NCI-H1417 (cell line): ENCODE measurements around the gene ABCD1.
A peak's percentile ranks its signal among the peaks of the same experiment; 100 is the strongest.
"Not testable (repeated sequence)": the region's sequence is repeated elsewhere in the genome, so short reads cannot be mapped to it uniquely, and the experiment has no call there.

Source experiments
- DNase-seq, 3 experiments: peaks; one replicate each; lab custom pipeline; 2025; lab: John Stamatoyannopoulos, UW

Gene ABCD1

DNA sequence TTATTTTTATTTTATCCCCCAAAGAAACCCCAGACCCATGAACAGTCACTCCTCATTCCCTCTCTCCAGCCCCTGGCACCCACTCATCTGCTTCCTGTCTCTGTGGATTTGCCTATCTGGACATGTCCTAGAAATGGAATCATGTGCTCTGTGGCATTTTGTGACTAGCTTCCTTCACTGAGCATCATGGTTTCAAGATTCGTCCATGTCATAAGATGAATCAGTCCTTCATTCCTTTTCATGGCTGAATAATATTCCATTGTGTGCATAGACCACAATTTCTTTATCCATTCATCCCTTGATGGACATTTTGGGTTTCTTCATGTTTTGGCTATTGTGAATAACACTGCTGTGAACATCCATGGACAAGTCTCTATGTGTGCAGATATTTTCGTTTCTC, 10.2 kb downstream of the ABCD1 start:
- no peak for DNase-seq

DNA sequence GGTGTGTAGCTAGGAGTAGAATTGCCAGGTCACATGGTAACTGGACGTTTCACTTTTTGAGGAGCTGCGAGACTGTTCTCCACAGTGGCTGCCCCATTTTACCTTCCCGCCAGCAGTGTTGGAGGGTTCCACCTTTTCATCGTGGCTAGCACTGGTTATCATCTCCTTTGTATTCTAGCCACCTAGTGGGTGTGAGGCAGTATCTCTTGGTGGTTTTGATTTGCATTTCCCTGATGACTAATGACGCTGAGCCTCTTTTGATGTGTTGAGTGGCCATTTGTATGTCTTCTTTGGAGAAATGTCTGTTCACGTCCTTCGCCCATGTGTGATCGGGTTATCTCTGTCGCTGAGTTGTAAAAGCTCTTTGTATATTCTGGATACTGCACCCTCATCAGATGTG, 10.6 kb downstream of the ABCD1 start:
- DNase-seq, result no peak

DNA sequence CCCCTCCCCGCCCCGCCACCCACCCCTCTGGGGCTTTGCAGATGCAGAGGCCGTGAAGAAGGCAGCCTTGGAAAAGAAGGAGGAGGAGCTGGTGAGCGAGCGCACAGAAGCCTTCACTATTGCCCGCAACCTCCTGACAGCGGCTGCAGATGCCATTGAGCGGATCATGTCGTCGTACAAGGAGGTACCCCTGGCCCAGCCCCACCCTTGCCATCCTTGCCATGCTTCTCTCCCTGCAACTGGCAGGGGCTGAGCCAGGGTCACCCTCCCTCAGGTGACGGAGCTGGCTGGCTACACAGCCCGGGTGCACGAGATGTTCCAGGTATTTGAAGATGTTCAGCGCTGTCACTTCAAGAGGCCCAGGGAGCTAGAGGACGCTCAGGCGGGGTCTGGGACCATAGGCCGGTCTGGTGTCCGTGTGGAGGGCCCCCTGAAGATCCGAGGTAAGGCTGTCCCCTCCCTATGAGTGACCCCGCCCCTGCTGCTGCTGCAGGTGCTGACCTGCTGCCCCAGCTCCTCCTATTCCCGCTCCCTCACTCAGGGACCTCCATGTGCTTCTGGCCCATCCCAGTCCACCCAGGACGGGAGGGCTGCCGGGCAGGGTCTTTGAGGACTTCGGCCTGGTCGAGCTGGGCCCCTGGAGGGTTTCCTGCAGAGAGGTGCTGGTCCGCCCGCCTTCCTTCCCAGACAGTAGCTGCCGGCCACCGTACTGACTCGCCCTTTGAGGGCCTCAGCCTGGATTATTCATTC, 11.6 kb downstream of the ABCD1 start:
- no peak for DNase-seq

DNA sequence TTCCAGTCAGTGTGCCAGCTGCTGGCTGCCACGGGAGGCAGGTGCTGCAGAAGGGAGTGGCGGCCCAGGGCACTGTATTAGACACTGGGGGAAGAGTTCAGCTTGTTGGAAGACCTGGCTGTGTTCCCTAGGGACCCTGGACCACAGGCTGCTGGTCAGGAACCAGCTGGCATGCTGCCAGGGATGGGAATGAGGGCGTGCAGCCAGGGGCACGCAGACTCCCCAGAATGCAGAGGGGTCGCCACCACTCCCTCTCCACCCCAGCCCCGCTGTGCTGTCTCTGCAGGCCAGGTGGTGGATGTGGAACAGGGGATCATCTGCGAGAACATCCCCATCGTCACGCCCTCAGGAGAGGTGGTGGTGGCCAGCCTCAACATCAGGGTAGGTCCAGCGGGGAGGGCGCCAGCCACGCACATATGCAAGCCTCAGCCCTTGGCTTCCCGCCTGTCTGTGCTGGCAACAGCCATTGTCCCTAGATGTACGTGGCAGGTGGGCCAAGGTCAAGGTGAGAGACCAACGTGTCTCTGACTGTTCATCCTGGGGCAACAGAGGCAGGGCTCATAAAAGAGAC, 12.3 kb downstream of the ABCD1 start:
- DNase-seq, result peak in 1 of 3 experiments; percentile 6

DNA sequence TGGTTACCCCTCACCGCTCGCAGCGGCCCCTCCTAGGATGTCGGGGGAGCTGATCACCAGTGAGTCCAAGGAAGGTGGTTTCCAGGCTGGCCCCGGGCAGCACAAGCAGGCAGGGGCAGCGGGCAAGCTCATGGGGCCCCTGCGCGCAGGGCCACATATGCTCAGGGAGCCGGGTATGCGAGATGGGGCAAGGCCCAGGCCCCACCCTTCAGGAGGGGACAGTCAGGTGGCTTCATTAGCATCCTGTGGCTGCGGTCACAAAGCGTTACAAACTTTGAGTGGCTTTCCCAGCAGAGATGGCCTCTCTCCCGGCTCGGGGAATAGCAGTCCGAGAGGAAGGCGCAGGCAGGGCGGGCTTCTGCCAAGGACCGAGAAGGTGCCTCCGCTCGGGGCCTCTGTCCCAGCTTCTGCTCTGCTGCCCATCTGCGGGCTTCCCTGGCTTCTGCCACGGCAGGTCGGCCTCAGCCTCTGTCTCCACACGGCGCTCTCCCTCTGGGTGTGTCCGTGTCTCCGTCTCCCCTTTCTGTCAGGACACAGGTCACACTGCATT, 13.5 kb downstream of the ABCD1 start:
- DNase-seq, result no peak

DNA sequence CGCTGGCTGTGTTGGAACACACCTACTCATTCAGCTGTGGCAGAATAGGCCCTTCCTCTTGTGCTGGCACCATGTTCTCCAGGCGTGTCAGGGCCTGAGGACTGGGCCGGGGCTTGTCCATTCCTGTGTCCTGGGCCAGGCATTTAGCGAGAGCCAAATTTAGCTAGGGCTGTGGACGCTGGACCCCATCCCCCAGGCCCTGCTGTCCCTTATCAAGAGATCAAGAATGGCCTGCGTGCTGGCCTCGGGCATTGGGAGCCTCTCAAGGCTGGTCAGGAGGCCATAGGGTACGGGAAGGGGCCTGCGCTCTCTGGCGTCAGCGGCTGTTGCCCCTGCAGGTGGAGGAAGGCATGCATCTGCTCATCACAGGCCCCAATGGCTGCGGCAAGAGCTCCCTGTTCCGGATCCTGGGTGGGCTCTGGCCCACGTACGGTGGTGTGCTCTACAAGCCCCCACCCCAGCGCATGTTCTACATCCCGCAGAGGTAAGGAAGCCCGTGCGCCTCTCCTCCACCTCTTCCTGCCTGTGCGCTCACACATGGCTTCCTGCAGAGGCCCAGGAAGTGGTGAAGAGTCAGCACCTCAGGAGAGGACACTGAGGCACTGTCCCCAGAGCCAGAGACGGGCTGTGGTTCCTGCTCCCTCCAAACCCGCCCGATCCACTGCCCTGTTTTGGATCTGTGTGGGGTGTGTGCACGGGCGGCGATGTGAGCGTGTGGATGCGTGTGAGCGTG, 15.3 kb downstream of the ABCD1 start:
- DNase-seq, result no peak

DNA sequence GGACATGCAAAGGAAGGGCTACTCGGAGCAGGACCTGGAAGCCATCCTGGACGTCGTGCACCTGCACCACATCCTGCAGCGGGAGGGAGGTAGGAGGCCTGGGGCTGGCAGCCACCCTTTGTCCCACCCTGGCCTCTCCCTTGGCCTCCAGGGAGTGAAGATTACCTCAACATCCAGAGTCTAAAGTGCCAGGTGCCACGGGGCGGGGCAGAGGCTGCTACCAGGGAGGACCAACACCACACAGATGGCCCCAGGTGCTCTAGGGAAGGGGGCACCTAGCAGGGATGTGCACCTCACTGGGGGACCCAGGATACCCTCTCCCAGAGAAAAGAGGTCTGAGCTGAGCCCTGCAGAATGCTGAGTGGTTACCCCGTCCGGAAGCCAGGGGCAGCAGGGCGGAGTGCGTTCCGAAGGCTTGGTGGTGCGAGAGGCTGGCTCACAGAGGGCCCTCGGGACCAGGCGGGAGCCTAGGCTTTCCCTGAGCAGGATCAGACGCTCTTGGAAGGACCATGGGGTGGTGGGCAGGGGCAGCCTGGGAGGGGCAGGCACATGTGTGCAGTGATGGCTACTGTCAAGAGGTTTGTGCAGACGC, 16.1 kb downstream of the ABCD1 start:
- no peak for DNase-seq

DNA sequence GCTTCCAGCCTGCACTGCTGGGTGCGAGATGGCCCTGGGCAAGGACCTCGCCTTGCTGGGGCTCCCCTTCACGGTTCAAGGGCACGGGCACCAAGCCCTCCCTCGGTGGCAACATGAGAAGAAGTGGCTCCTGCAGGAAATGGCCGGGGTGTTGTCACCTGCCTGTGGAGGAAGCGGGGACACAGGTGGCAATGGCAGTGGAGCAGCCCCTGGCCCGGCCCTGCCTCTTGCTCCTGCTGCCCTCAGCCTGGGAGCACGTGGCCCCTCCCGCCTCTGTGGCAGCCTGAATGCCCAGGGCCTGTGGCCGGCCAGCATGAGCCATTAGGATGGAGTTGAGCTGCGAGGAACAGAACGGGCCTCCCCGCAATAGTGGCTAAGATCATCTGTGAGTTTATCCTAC, 16.8 kb downstream of the ABCD1 start:
- no peak for DNase-seq

DNA sequence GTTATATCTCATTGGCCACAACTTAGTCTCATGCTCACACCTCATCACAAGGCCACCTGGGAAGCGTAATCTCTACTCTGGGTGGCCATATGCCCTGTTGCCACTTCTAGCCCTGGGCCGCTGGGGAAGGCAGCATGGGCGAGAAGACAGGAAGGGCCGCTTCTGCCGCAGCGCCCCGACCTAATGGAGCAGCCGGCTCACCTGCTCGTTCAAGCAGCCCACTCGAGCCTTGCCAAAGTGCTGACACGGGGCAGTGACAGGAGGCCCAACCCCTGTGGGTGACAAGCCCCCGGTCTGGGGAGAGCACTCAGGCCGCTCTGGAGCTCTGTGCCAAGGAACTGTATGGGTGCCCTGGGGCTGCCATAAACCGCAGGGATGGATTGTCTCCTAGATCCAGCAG, 17.5 kb downstream of the ABCD1 start:
- not testable (repeated sequence) for DNase-seq

DNA sequence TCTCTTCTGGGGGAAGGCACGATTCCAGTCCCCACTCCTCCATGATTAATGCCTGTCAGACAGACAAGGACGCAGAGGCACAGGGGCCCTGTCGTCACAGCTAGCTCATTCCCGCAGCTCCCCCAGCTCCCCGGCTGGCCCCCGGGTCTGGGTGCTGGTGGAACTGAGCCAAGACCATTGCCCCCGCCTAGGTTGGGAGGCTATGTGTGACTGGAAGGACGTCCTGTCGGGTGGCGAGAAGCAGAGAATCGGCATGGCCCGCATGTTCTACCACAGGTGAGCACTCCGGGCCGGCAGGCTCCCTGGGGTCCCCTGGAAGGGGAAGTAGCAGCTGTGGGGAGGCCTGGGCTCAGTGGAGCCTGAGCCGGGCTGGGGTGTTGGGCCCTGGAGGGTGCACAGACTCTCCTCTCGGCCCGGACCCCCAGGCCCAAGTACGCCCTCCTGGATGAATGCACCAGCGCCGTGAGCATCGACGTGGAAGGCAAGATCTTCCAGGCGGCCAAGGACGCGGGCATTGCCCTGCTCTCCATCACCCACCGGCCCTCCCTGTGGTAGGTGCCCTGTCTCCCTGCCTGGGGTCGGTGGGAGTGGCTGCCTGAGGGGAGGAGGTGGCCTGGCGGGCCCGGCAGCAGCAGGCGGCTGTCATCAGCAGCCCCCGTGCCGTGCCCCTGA, 18.3 kb downstream of the ABCD1 start:
- not testable (repeated sequence) for DNase-seq

DNA sequence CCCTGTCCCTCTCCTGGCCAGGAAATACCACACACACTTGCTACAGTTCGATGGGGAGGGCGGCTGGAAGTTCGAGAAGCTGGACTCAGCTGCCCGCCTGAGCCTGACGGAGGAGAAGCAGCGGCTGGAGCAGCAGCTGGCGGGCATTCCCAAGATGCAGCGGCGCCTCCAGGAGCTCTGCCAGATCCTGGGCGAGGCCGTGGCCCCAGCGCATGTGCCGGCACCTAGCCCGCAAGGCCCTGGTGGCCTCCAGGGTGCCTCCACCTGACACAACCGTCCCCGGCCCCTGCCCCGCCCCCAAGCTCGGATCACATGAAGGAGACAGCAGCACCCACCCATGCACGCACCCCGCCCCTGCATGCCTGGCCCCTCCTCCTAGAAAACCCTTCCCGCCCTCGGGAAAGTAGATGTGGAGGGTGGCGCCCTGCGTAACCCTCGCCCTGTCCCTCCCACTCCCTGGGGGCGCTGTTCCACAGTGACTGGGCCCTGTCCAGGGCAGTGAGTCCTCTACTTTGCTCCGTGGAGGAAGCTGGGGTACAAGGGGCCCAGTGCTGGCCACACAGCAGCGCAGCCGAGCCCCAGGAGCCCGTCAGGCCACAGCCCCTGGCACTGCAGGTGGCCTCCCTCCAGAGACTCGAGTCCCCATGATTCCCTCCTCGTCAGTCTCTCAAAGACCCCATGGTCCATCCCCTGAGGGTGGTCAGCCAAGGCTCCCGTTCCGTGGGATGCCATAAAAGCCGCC, 19.0 kb downstream of the ABCD1 start:
- DNase-seq, result peak in 2 of 3 experiments; percentile 72 to 83

DNA sequence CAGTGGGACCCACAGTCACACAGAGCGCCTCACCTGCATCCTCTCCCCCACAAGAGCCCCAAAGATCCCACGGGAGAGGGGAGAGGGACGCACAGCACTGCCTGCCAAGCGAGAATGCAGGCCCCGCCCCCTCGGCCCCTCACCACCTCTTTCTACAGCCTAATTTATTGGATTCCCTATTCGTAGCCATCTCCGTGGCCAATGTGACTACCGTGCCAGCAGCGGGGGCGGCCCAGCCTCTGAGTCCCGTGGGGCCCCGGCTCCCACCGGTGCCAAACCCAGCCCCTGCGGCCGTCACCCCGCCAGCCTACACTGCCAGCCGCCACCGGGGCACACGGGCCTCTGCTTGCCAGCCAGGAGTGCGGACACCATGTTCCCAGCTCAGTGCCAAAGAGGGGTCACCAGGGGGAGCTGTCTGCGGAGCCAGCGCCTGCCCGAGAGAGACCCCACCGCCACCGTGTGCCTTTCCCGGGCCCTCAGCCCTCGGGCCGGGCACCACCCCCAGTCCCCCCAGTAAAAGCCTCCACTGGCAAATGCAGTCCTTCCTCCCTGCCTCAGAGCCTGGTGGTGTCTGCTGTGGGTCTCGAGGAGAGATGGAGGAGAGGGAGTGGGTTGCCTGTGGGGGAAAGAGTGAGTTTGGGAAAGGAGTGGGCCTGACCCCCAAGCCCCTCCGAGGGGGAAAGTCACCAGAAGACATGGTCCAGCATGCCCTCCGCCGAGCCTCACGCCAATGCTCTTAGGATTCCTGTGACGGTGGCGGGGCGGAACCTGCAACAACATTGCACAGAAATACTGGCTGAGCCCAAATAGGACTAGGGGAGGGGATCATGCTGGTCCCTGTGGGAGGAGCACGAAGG, 19.8 kb downstream of the ABCD1 start:
- DNase-seq, result peak in 2 of 3 experiments; percentile 75 to 76

DNA sequence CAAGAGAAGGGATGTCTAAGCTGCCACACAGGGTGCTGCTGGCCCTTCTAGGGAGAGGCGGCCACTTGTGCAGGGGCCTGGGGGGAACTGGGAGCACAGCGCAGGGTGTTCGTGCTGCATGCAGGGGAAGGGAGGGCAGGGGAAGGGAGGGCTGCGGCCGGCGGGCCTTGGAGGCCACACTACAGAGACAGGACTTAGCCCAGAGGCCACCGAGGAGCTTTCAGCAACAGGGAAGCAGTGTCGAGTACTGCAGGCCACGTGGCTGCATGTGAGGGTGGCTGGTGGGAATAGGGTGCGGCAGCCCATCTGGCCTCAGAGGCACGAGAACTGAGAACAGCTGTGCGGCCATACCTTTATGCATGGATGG, 20.4 kb downstream of the ABCD1 start:
- not testable (repeated sequence) for DNase-seq

DNA sequence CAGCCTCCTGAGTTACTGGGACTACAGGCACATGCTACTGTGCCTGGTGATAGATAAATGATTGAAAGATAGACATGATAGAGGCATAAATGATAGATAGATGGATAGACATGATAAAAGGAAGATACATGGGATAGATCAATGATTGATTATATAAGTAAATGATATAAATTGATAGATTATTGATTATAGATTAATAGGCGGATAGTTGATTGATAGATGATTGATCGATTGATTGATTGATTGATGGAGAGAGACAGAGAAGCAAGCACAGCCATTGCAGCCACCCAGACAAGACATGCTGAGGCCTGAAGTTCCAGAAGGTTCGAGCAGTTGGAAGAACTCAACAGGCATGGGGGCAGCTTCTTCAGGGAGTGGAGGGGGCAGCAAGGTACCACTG, 21.7 kb downstream of the ABCD1 start:
- DNase-seq, result no peak

DNA sequence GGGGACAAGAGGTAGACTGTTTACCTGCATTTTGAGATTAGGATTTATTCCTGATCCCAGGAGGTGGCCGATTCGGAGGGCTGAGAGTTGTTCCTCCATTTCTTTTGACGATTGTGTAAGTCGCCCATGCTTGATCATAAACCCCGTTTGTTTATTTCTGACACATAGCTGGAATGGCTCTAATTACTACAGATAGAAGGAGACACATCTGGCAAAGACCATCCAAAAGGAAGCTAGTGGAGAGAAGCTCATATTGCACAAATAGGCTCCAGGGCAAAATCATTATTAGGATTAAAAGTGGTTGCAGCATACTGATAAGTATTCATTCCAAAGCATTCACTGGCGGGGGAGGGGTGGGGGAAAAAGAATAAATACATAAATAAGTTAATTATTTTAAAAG, 22.3 kb downstream of the ABCD1 start:
- DNase-seq, result not testable (repeated sequence)

DNA sequence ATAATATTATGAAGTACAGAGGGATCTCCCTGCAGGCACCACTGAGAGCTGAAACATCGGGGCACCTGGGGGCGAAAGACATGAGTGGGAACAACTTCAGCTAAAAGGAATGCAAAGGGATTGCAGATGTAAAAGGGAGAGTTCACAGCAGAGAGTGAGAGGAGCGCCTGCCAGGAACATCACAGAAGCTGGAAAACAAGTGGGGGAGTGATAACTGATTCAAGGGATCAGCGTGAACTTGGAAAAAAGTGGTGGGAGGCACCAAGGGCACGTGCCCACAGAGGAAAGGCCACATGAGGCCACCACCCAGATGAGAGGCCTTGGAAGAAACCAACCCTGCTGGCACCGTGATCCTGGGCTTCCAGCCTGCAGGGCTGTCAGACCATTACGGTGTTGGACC, 24.4 kb downstream of the ABCD1 start:
- DNase-seq, result not testable (repeated sequence)

DNA sequence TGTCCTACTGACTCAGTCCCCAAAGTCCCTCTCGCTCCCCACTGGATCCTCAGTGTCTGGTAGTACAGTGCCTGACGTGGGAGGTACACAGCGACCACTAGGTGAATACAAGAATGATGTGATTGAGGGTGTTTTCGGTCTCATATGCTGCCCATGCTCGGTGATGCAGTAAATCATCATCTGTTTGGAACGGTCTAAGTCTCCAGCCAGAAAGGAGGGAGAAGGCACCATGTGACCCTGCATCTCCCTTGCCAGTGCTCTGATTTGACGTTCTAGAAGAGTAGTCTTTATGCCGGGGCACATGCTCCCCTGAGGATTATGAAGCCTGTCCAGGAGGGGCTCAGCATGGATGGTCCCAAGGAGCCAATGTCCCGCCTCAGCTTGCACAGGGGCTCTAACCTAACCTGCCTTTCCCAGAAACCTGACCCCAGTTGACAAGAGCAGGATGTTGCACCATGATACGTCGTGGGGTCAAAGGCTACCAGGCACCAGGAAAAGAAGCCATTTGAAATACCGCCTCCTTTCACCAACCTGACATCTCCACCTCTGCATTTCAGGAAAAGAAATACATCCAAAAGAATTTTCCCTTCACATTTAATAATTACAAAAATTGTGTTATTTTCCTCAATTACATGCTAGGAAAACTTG, 25.6 kb downstream of the ABCD1 start:
- DNase-seq, result no peak

DNA sequence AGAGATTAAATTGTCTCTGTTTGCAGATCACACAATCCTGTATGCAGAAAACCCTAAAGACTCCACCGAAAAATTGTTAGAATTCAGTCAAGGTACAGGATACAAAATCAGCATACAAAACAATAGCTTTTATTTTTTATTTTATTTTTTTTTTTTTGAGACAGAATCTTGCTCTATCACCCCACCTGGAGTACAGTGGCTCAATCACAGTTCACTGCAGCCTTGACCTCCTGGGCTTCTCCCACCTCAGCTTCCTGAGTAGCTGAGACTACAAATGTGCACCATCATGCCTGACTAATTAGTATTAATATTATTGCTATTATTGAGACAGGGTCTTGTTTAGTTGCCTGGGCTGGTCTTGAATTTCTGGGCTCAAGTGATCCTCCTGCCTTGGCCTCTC, 30.5 kb downstream of the ABCD1 start:
- DNase-seq, result no peak

DNA sequence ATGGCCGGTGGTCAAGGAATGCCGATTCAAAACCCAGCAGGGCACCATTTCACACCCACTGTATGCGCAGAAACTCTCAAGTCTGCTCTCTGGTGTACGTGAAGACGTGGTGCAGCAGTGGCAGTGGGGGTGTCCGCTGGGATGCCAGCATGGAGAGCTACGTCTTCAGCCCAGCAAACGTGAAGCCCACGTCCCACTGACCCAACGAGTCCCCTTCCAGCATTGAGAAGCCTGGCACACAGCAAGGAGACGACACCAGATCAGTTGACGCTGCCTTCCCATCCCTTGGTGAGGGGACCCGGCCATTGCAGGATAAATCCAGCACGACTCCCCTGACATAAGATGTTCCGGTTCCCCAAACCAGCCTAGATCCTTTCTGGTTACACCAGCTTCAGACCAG, 37.2 kb downstream of the ABCD1 start:
- DNase-seq, result peak in 1 of 3 experiments; percentile 5
